SK-N-SH treated with all-trans-retinoic acid at 6 μM for 48 hours (cell line): Measurements from ENCODE around the gene CILP2.

Source experiments
- BACH2 ChIP-seq: fragments of 250-450 bp; sonication (Bioruptor Pico); IDR thresholded peaks from 2 replicates; pipeline ENCODE4 v1.9.0; 2021; ENCODE audit warnings: mild to moderate bottlenecking, borderline replicate concordance
- CREB5 ChIP-seq: fragments of 250-450 bp; sonication (Bioruptor Pico); IDR thresholded peaks from 2 replicates; pipeline ENCODE4 v1.5.1; 2020; ENCODE audit warnings: low read depth, mild to moderate bottlenecking, moderate library complexity
- CSDC2 ChIP-seq: fragments of 250-450 bp; sonication (Bioruptor Pico); IDR thresholded peaks from 2 replicates; pipeline ENCODE4 v1.5.0; 2020; ENCODE audit warnings: mild to moderate bottlenecking, moderate library complexity
- CSRNP3 ChIP-seq: fragments of 250-450 bp; sonication (Bioruptor Pico); IDR thresholded peaks from 2 replicates; pipeline ENCODE4 v1.5.1; 2021; ENCODE audit warnings: mild to moderate bottlenecking, moderate library complexity
- PATZ1 ChIP-seq: fragments of 250-450 bp; sonication (Bioruptor Pico); IDR thresholded peaks from 2 replicates; pipeline ENCODE4 v1.8.0; 2020; ENCODE audit warnings: mild to moderate bottlenecking, moderate library complexity, borderline replicate concordance
- PPARA ChIP-seq: fragments of 250-450 bp; sonication (Bioruptor Pico); IDR thresholded peaks from 2 replicates; pipeline ENCODE4 v1.5.0; 2020; ENCODE audit warnings: mild to moderate bottlenecking, borderline replicate concordance
- RARB ChIP-seq: fragments of 250-450 bp; sonication (Bioruptor Pico); IDR thresholded peaks from 2 replicates; pipeline ENCODE4 v1.8.0; 2021; ENCODE audit warnings: mild to moderate bottlenecking, moderate library complexity
- ZNF565 ChIP-seq: fragments of 450-650 bp; formaldehyde crosslinking; conservative IDR thresholded peaks from 2 replicates; pipeline ENCODE4 v1.5.0; 2020; ENCODE audit warnings: low read depth, mild to moderate bottlenecking, moderate library complexity
- ZNF70 ChIP-seq: fragments of 450-650 bp; formaldehyde crosslinking; IDR thresholded peaks from 2 replicates; pipeline ENCODE4 v1.5.0; 2020; ENCODE audit warnings: mild to moderate bottlenecking, moderate library complexity

GRCh38 chr19:19515642-19516519, 22.2 kb upstream of the CILP2 start, which contains the start of gene NDUFA13:
- TF ChIP-seq CSDC2 (CRISPR knock-in tag) (no peak), RARB (CRISPR knock-in tag) (no peak), ZNF70 (CRISPR knock-in tag) (no peak), PATZ1 (CRISPR knock-in tag) (no peak), ZNF565 (CRISPR knock-in tag) (no peak), BACH2 (no peak), PPARA (CRISPR knock-in tag) (no peak), CREB5 (no peak), CSRNP3 (CRISPR knock-in tag) (no peak)
